SH-SY5Y (cell line): ENCODE data around the gene RPS15.

Source experiments
- GATA2 ChIP-seq: IDR thresholded peaks from 2 replicates; pipeline ENCODE4 v1.6.1; 2011; ENCODE audit warnings: mild to moderate bottlenecking, low read depth, low read length
- GATA3 ChIP-seq: IDR thresholded peaks from 2 replicates; pipeline ENCODE4 v1.6.1; 2011; ENCODE audit warnings: low read depth, mild to moderate bottlenecking, low read length, moderate library complexity

- TF ChIP-seq GATA2 (no peak), GATA3 (no peak)
These were observed 48.9 kb upstream of the RPS15 start for GRCh38 chr19:1389033-1389940.
